GM21825 (cell line): ENCODE results near the gene NKX2-4.
"Not testable (repeated sequence)": the region's sequence is repeated elsewhere in the genome, so short reads cannot be mapped to it uniquely, and the experiment has no call there.

Experiments
- ATAC-seq: cut with Tn5 transposase; IDR thresholded peaks from one replicate; pipeline ENCODE4 v1.9.1; 2021; ENCODE audit warnings: mild to moderate bottlenecking, moderate library complexity; ENCODE audit not compliant: unreplicated experiment

Gene NKX2-4

GRCh38 chr20:21397341-21398108 is at the start of gene NKX2-4:
TSS of gene NKX2-4 (minus strand) at chr20:21397526. CDS start at chr20:21397399, 127 bp downstream.
- no peak for ATAC-seq

DNA sequence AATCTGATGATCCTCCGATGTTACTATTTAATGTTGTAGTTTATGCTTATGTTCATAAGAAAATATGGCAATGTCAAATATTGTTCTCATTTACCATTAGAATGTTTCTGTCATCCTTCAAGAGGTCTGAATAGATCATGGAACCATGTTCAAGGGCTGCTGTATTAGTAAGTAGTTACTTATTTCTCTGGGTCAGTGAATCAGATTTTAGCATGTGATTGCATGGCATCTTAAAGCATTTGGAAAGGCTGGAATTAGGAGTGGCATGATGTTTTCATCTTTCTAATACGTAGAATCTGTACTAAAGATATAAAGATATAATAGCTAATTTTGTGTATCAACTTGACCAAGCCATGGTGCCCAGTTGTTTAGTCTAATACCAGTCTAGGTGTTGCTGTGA is 40.5 kb upstream of the NKX2-4 start:
- no peak for ATAC-seq

DNA sequence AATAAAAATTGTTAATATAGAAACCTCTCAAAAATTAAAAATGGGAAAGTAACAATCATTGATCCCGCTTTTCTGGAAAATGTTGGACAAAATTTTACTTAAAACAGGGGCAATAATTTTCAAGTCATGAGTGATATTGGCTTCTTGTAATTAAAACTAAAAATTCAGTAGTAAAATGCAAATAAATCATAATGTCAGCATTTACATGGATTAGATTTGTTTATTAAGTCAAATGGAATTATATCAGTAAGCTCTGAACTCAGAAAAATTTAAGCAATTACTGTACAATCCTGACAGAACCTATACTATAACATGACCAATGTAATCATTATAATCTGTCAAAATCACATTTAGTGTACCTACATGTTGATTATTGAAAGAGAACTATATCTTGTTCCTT is 39.9 kb upstream of the NKX2-4 start:
- ATAC-seq = no peak

- no peak for ATAC-seq
Observed at GRCh38 chr20:21436205-21436604, 38.9 kb upstream of the NKX2-4 start.

DNA sequence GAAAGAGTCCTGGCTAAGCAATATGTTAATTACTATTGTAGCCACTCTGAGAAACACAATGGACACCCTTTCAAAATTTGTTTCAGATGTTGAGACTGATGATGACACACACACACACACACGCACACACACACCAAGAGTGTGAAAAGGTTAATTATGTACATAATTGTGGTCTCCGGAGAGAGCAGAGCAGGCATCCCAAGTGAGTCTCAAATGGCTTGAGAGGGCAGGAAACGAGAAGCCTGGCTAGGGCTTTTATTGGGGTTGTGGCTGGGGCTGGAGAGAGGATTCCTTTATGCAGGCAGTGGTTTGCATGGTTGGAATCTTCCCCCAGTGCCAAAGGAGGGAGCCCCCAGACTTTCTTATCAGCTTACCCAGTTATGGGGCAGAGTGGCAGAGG is 38.2 kb upstream of the NKX2-4 start:
- no peak for ATAC-seq

DNA sequence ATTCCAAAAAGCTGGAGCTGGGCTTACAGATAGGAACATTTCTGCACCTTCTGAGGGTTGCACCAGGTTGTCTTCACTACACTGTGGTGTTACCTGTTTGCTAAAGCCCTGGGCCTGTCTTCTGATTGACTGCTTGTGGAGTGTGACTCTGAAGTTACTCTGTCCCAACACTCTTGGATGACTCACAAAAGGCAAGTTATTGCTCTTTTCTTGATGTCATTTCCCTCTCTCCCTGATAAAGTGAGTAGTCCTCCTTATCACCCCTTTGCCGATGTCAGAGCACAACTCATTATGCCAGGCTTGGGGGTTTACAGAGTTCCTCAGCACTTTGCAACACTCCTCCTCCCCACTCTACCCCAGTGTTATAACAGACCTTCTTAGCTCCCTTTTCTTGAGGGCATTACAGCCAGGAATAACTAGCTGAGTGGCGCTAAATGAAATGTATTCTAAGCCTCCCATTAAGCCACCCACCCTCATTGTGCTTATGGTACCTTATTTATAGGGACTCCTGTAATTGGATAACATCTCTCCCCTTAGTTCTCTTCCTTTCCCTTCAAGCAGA is 36.1 kb upstream of the NKX2-4 start:
- ATAC-seq = no peak

- no peak for ATAC-seq
Observed at GRCh38 chr20:21432911-21433310, 35.6 kb upstream of the NKX2-4 start.

- no peak for ATAC-seq
Observed at GRCh38 chr20:21430020-21430419, 32.7 kb upstream of the NKX2-4 start.

GRCh38 chr20:21424846-21425245 is 27.5 kb upstream of the NKX2-4 start:
- ATAC-seq = no peak

DNA sequence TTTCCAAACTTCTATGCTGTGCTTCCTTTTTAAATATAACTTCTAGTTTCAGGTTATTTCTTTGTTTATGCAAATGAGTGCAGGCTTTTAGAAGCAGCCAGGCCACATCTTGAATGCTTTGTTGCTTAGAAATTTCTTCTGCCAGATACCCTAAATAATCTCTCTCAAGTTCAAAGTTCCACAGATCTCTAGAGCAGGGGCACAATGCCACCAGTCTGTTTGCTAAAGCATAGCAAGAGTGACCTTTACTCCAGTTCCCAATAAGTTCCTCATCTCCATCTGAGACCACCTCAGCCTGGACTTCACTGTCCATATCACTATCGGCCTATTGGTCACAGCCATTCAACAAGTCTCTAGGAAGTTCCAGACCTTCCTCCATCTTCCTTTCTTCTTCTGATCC is 26.4 kb upstream of the NKX2-4 start:
- not testable (repeated sequence) for ATAC-seq

GRCh38 chr20:21421601-21422236 is 24.4 kb upstream of the NKX2-4 start:
- ATAC-seq = no peak

DNA sequence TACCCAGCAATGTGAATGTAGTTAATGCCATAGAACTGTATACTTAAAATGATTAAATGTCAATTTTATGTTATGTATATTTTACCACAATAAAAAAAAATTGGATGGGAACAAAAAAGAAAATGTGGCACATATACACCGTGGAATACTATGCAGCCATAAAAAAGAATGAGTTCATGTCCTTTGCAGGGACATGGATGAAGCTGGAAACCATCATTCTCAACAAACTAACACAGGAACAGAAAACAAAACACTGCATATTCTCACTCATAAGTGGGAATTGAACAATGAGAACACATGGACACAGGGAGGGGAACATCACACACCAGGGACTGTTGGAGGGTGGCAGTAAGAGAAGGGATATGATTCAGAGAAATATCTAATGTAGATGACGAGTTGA is 21.8 kb upstream of the NKX2-4 start:
- not testable (repeated sequence) for ATAC-seq

DNA sequence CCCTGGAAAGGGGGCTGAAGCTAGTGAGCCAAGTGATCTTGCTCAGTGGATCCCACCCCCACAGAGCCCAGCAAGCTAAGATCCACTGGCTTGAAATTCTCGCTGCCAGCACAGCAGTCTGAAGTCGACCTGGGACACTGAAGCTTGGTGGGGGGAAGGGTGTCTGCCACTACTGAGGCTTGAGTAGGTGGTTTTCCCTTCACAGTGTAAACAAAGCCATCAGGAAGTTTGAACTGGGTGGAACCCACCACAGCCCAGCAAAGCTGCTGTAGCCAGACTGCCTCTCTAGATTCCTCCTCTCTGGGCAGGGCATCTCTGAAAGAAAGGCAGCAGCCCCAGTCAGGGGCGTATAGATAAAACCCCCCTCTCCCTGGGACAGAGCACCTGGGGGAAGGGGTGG is 16.7 kb upstream of the NKX2-4 start:
- ATAC-seq = not testable (repeated sequence)

DNA sequence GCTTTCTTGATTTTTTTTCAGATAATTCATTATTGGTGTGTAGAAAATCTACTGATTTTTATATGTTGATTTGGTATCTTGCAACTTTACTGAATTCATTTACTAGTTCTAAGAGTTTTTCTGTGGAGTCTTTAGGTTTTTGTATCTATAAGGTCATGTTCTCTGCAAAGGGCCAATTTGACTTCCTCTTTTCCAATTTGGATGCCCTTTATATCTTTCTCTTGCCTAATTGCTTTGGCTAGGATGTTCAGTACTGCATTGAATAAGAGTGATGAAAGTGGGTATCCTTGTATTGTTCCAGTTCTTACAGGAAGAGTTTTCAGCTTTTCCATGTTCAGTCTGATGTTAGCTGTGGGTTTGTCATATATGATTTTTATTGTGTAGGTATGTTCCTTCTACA is 14.4 kb upstream of the NKX2-4 start:
- no peak for ATAC-seq

DNA sequence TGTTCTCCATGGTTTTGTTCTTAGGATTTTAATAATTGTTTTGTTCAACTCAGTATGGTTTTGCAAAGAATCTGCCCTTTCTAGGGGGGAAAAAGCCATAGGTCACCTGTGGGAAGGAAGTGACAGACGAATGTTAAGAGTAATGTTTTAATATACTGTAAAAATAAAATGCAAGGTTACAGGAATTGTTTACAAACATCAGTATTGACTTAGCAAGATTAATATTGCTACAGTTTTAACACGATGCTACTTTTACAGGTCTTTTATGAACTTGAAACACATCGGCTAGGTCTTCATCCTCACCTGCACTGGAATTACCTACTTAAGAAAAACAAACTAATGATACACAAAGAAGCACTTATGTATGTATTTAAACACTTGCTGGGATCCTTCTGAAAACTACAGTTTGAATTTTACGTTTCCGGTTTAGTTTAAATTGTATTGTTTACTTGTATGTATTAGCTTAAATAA is 1.7 kb upstream of the NKX2-4 start:
- ATAC-seq = no peak

DNA sequence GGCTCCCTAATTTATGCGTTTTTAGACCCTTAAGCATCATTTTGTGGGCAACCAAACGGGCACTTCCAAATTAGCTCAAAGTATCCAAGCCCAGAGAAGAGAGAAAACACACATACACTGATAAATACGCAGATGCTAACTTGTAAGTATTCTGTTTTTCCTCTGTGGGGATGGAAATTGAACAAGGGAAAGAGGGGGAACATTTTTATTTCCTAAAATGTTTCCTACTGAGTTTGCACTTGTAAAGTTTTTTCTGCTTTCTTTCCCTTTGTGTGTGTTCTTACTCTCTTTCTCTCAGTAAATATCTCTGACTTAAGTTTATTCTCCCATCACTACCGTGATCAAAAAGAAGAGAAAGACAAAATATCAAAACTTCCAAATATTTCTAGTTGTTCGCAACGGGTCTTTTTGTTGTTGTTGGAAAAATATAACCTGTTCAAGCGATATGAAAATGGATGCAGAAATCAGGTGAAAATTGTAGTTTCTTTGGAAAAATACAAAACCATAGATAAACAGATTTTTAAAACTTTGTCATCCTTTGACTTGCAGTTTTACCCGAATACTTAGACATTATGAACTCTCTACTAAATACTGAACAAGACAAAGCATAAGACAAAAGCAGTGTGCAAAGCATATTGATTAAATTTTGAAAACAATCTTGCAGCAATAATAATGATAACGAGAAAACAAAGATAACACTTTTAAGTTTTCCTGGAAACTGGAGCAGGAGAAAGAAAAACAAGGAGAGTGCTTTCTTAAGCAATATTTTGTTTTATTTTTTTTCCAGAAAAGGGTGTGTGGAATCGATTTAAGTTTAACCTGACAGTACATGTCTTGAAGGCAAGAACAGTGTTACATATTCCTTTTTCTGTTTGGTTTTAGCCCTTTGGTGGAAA is 1.0 kb upstream of the NKX2-4 start:
- no peak for ATAC-seq

DNA sequence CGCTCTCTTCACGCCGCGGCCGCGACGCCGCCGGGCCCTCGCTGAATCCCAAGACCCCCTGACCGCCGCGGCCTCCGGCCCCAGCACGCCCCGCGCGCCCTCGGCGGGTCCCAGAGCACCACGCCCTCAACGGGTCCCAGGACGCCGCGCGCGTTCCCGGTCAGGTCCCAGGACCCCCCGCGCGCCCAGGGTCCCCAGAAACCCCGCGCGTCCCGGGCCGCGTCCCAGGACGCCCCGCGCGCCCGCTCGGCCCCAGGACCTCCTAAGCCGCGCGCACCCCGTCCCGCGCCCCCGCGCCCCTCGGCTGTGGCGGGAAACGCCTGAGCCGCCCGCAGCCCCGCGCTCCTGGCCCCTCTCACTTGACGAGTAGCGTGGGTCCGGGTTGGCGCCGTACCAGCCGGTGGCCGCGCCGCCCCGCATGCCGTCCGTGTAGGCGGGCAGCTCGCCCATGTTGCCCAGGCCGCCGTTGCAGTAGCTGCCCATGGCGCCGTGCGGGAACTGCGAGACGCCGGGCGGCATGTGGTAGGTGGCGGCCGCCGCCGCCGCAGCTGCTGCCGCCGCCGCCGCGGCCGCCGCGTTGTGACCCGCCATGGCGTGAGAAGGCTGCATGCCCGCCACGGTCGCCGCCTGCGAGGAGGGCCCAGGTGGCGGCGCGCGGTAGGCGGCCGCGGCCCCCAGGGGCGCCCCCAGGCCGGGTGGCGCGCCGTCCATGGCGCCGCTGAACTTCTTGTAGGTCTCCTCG is 556 bp downstream of the NKX2-4 start:
- ATAC-seq = no peak

- no peak for ATAC-seq
Observed at GRCh38 chr20:21395666-21396598, 1.4 kb downstream of the NKX2-4 start.

GRCh38 chr20:21395051-21395665 is 2.2 kb downstream of the NKX2-4 start:
- no peak for ATAC-seq
